ENCODE data around the gene TMEM161A. TPM values are rescaled to one million over a fixed set of nuclear protein-coding genes. Genes with fewer than 3 reads are reported as not detected.

The TMEM161A gene
- total and polyA plus RNA-seq, 11 donors, result 12.3 to 29.7 (median 22.1) TPM

- intact Hi-C loops (cut with DNase I), result loop anchor here in 6 of 10 donors (2.0 to 10.0 kb wide), 7 partner anchors 27 to 345 kb away; no protein-coding TSS in a partner anchor
- TF ChIP-seq POLR2A (IDR thresholded peaks at IDR 0.05), result no peak
- TF ChIP-seq CTCF (IDR thresholded peaks at IDR 0.05), result no peak
- H3K4me1 ChIP-seq, result peaks cover 0 to 7% (median 3%) of the 10 kb centered on the region in 12 donors
These were observed 9.1 kb upstream of the TMEM161A start for GRCh38 chr19:19147344-19147743.

DNA sequence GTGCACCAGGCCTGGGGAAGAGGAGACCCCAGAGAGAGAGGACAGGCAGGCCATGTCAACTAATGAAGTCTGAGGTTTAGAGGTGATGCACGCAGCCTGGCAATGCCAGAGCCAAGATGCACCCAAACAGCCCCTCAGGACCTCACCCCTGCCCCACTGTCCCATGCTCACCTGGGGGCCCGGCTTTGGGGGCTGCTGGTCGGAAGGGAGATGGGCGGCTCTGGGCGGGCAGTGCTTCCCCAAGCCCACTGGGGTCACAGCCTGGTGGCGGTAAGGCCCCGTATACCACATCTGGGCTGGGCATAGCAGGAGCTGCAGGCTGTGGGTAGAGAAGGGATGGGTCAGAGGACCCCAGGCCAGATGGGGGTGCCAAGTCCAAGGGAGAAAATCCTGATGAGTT lies 8.6 kb upstream of the TMEM161A start:
- Histone ChIP-seq H3K27ac (no peak overlapping the region), H3K36me3 (peaks cover 0 to 25% (median 7%) of the 10 kb centered on the region in 9 donors), H3K4me3 (no peak overlapping the region), H3K27me3 (no peaks in the 10 kb centered on the region), H3K9me3 (peaks cover 0 to 4% (median 0%) of the 10 kb centered on the region in 12 donors), H3K4me1 (peaks cover 0 to 7% (median 3%) of the 10 kb centered on the region in 12 donors)
- WGBS, 4 donors, result 83 to 100% (median 94%) methylated on average over 1 to 7 of the region's 7 CpGs
- TF ChIP-seq POLR2A (IDR thresholded peaks at IDR 0.05), result no peak
- TF ChIP-seq CTCF (IDR thresholded peaks at IDR 0.05), result no peak
- ATAC-seq (no peak), DNase-seq (no peak)
- intact Hi-C loops (cut with DNase I), result loop anchor here in 6 of 10 donors (2.0 to 10.0 kb wide), 7 partner anchors 28 to 345 kb away; no protein-coding TSS in a partner anchor

More at GRCh38 chr19:19147344-19147743, 9.1 kb upstream of the TMEM161A start:
- Histone ChIP-seq H3K27ac (no peak overlapping the region), H3K4me3 (no peak overlapping the region), H3K36me3 (peaks cover 0 to 25% (median 7%) of the 10 kb centered on the region in 9 donors), H3K27me3 (no peaks in the 10 kb centered on the region), H3K9me3 (peaks cover 0 to 4% (median 0%) of the 10 kb centered on the region in 12 donors)
- 93 to 97% (median 95%) methylated on average over 5 of the region's 5 CpGs for WGBS, 4 donors
- DNase-seq, result no peak
- ATAC-seq, result no peak

DNA sequence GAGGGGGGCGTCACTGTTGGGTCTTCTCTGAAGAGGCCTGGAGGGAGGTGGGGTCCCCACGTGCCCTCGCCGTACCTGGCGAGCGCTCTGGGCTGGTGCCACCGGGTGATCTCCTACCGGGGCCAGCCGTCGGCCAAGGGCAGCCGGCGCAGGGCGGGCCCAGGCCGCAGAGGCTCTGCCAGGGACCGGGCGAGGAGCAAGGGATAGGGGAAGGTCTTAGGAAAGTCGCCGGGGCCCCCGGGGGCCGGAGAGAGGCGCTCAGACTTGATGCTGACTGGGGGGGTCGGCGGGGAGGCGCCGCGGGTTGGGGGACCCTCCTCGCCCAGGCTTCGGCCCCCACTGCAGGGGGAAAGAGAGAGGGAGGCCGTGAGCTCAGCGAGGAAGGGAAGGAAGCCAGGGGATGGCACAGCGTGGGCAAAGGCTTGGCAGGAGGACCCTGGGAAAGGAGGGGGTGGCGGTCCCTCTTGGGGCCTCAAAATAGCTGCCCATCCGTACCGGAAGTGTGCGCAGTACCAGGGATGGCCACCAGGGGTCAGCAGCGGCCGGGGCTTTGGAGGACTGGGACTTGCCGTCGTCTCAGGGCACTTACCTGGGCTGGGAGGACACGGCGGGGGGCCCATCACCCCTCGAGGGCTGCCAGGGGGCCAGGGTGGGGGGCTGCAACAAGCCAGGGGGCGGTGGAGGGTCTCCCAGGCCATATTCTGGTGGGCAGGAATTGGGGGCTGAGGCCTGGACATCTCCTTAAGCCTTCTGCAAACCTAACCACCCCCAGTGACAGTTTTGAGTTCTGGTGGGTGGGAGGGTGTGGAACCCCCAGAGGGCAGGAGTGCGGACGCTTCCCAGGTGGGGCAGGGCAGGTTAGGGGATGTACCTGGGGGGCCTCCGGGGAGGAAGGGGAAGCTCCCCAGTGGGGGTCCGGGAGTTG lies 7.7 kb upstream of the TMEM161A start:
- TF ChIP-seq POLR2A (IDR thresholded peaks at IDR 0.05) (no peak), CTCF (IDR thresholded peaks at IDR 0.05) (peak; percentile 85 to 96 (median 91))
- H3K9me3 ChIP-seq, result peaks cover 0 to 4% (median 0%) of the 10 kb centered on the region in 12 donors
- intact Hi-C loops (cut with DNase I), result loop anchor here in 6 of 10 donors (2.0 to 10.0 kb wide), 7 partner anchors 29 to 346 kb away; no protein-coding TSS in a partner anchor
- H3K27me3 ChIP-seq, result no peaks in the 10 kb centered on the region
- 31 to 35% (median 33%) methylated on average over 38 to 47 of the region's 47 CpGs for WGBS, 4 donors
- peak overlapping the region in 3 of 12 donors; percentile 13 to 75 (median 22) for H3K27ac ChIP-seq
- ATAC-seq (peak; percentile 39 to 81 (median 62)), DNase-seq (peak; percentile 68 to 90 (median 79))
- H3K4me1 ChIP-seq, result peaks cover 0 to 7% (median 3%) of the 10 kb centered on the region in 12 donors
- peak overlapping the region in 8 of 12 donors; percentile 12 to 38 (median 28) for H3K4me3 ChIP-seq
- peaks cover 0 to 25% (median 7%) of the 10 kb centered on the region in 9 donors for H3K36me3 ChIP-seq

DNA sequence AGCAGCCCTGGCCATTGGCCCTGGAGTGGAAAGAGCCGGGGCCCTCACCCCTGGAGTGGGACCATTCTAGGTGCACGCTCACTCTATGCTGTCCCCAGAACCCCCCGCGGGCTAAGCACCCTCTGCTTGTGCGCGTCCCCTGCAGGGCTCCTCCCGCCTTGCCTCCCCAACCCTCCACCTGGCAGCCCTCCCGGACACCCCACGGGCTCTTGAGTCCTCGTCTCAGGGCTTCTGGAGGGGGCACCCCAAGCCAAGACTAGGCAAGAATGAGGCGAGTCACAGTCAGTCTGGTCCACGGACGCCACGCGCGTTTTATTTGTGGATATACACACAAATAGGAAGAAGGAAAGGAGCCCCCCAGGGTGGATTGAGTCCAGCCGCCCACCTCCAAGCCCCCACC lies 7.0 kb upstream of the TMEM161A start:
- TF ChIP-seq CTCF (IDR thresholded peaks at IDR 0.05) (no peak), POLR2A (IDR thresholded peaks at IDR 0.05) (no peak)
- Histone ChIP-seq H3K4me1 (peaks cover 0 to 7% (median 3%) of the 10 kb centered on the region in 12 donors), H3K9me3 (peaks cover 0 to 4% (median 0%) of the 10 kb centered on the region in 12 donors), H3K27me3 (no peaks in the 10 kb centered on the region), H3K36me3 (peaks cover 0 to 25% (median 7%) of the 10 kb centered on the region in 9 donors), H3K27ac (peak overlapping the region in 2 of 12 donors; percentile 13 to 75), H3K4me3 (peak overlapping the region in 1 of 12 donors; percentile 23)
- WGBS, 4 donors, result 84 to 93% (median 89%) methylated on average over 13 to 17 of the region's 17 CpGs
- intact Hi-C loops (cut with DNase I), result loop anchor here in 6 of 10 donors (5.0 to 10.0 kb wide), 5 partner anchors 197 to 347 kb away; no protein-coding TSS in a partner anchor
- peak in 1 of 4 donors; percentile 8 for ATAC-seq
- DNase-seq, result peak in 1 of 5 donors; percentile 60

Data from heart left ventricle (tissue), 16 donors.